Upper lobe of left lung (tissue), 4 donors: ENCODE results near the gene CEP192.

ENCODE experiments used
- EP300 ChIP-seq, 4 donors: sonication (generic); formaldehyde crosslinking; IDR thresholded peaks; one replicate each; pipeline ENCODE4 v1.5.1; 2017; ENCODE audit warnings: antibody characterized with exemption in 4 of 4, control low read depth in 2 of 4
- POLR2A ChIP-seq, 4 donors: fragments of 450-650 bp; IDR thresholded peaks; one replicate each; pipeline ENCODE4 v1.5.1; 2016 to 2017; ENCODE audit warnings: antibody characterized with exemption in 4 of 4, mild to moderate bottlenecking in 2 of 4
- TF ChIP-seq, protein P1 (sequence below), 6 experiments: fragments of 450-650 bp in 4 of 6; fragments of 200-600 bp in 2 of 6; sonication (generic) in 2 of 6; IDR thresholded peaks; one replicate each; pipeline ENCODE4 v1.5.1; 2016 to 2019; ENCODE audit warnings: antibody characterized with exemption in 6 of 6

GRCh38 chr18:13145636-13146190, 154.6 kb downstream of the CEP192 start:
- TF ChIP-seq, protein P1, sequence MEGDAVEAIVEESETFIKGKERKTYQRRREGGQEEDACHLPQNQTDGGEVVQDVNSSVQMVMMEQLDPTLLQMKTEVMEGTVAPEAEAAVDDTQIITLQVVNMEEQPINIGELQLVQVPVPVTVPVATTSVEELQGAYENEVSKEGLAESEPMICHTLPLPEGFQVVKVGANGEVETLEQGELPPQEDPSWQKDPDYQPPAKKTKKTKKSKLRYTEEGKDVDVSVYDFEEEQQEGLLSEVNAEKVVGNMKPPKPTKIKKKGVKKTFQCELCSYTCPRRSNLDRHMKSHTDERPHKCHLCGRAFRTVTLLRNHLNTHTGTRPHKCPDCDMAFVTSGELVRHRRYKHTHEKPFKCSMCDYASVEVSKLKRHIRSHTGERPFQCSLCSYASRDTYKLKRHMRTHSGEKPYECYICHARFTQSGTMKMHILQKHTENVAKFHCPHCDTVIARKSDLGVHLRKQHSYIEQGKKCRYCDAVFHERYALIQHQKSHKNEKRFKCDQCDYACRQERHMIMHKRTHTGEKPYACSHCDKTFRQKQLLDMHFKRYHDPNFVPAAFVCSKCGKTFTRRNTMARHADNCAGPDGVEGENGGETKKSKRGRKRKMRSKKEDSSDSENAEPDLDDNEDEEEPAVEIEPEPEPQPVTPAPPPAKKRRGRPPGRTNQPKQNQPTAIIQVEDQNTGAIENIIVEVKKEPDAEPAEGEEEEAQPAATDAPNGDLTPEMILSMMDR (IDR thresholded peaks at IDR 0.05): no peak
- no peak for TF ChIP-seq POLR2A (IDR thresholded peaks at IDR 0.05)
- no peak for TF ChIP-seq EP300 (IDR thresholded peaks at IDR 0.05)
